Measurements from ENCODE around the gene UBE2I.
"Not testable (repeated sequence)": the region's sequence is repeated elsewhere in the genome, so short reads cannot be mapped to it uniquely, and the experiment has no call there.

UBE2I gene

DNA sequence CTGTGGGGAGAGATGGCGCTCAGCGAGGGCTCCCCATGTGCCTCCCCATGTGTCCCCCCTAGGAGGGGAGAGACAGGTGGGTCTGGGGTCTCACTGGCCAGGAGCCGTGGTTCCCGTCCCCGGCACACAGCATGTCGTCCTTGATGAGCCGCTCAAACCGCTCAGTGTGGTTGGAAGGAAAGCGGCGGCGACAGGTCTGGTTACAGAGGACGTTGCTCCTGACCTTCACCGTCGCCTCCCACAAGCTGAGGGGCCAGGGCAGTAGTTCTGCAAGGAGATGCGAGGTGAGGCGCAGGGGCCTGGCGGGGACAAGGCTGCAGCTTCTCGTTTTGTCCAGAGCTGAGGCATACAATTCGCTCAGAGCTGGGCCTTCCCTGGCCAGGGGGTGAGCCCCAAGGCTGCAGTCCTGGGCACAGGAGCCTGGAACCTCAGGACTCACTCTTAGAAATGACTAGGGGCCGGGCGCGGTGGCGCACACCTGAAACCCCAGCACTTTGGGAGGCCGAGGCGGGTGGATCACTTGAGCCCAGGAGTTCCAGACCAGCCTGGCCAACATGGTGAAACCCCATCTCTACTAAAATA is 22.8 kb upstream of the UBE2I start:
- no peaks in the 10 kb centered on the region for H3K9me3 ChIP-seq (ENCODE audit: control insufficient read depth, insufficient read depth, low read depth, low read length)
- H3K9ac ChIP-seq (ENCODE audit: low read length) = no peak overlapping the region
- peaks cover 30% of the 10 kb centered on the region for H3K4me1 ChIP-seq (ENCODE audit: control insufficient read depth, insufficient read depth, low read length)
- H3K4me3 ChIP-seq (ENCODE audit: low read depth, low read length) = no peak overlapping the region
- H3K27ac ChIP-seq (ENCODE audit: low read depth, low read length) = no peak overlapping the region
- peaks cover 55% of the 10 kb centered on the region for H3K27me3 ChIP-seq (ENCODE audit: control insufficient read depth, insufficient read depth, low read length)
- H3K36me3 ChIP-seq (ENCODE audit: control insufficient read depth, insufficient read depth, low read length) = no peaks in the 10 kb centered on the region

DNA sequence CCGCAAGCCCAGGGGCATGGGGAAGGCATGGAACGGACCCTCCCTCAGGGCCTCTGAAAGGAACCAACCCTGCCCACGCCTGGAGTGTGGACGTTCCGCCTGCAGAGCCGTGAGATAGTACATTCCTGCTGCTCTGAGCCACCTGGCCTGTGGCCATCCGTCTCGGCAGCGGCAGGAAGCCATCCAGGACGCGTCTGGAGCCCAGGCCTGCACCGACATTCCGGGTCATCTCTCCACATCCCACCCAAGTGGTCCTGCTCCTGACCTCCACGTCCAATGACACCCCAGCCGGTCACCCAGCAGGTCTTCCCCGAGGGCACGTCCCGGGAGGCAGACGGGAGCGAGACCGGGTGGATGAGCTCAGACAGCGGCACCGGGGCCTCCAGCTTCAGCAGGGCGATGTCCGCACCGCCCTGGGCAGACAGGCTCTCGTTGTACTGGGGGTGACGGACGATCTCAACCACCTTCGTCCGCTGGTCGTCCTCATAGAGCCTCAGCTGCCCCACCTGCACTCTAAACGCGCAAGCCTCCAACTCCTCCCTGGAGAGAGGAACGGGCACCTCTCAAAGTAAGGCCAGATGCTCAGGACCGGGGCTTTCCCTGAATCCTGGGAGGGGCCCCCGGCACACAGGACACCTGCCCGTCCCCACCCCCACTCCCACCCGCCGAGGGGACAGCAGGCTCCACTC is 21.3 kb upstream of the UBE2I start:
- peaks cover 33% of the 10 kb centered on the region for H3K4me1 ChIP-seq (ENCODE audit: control insufficient read depth, insufficient read depth, low read length)
- H3K9me3 ChIP-seq (ENCODE audit: control insufficient read depth, insufficient read depth, low read depth, low read length) = no peaks in the 10 kb centered on the region
- H3K27ac ChIP-seq (ENCODE audit: low read depth, low read length) = no peak overlapping the region
- no peaks in the 10 kb centered on the region for H3K36me3 ChIP-seq (ENCODE audit: control insufficient read depth, insufficient read depth, low read length)
- H3K9ac ChIP-seq (ENCODE audit: low read length) = no peak overlapping the region
- H3K4me3 ChIP-seq (ENCODE audit: low read depth, low read length) = no peak overlapping the region
- peaks cover 62% of the 10 kb centered on the region for H3K27me3 ChIP-seq (ENCODE audit: control insufficient read depth, insufficient read depth, low read length)

DNA sequence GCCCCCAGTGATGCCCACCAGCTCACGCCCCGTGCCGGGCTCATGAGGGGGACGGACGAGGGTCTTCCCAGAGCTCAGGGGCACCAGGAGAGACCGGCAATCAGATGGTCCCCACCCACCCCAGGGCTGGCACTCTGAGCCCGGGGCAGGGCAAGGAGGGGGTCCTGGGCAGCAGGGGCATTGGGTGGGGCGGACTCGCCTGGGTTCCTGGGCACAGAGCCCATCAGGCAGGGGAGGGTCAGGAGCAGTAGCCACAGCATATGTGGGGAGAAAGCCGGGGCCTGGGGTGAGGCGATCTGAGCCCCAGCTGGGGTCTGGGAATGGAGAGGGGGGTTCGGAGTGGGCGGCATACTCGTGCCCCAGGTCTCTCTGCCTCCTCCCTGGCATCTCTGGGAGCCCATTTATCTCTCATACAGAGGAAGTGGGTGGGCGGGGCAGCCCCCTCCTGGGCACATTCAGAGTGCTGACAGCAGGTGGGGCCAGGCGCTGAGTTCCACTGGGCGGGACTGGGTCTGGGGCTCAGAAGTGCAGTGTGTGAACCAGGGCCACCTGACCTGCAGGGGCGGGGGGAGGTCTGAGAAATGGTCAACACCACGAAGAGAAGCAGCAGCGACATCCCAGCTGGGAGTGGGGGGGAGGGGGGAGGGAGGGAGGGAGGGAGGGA is 20.5 kb upstream of the UBE2I start:
- H3K27ac ChIP-seq (ENCODE audit: low read depth, low read length) = no peak overlapping the region
- no peaks in the 10 kb centered on the region for H3K9me3 ChIP-seq (ENCODE audit: control insufficient read depth, insufficient read depth, low read depth, low read length)
- H3K27me3 ChIP-seq (ENCODE audit: control insufficient read depth, insufficient read depth, low read length) = peaks cover 62% of the 10 kb centered on the region
- peak overlapping the region; percentile 54 for H3K4me3 ChIP-seq (ENCODE audit: low read depth, low read length)
- H3K4me1 ChIP-seq (ENCODE audit: control insufficient read depth, insufficient read depth, low read length) = peaks cover 25% of the 10 kb centered on the region
- no peak overlapping the region for H3K9ac ChIP-seq (ENCODE audit: low read length)
- no peaks in the 10 kb centered on the region for H3K36me3 ChIP-seq (ENCODE audit: control insufficient read depth, insufficient read depth, low read length)

DNA sequence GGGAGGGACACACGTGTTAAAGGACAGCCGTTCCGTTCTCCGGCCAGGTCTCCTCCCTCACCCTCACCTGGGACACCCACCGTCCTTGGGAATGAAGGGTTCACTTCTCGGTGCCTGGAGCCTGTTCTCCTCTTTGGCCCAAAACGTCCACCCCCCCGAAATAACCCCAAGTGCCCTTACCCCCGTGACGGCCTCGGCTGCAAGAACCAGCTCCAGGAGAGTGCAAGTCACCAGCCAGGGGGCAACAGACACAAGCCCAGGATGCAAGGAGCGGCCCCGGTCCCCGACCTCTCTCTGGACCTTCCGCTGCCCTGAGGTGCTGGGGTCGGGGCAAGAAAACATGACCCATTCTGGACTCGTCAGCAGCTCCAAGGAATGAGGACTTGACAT is 20.0 kb upstream of the UBE2I start:
- peaks cover 25% of the 10 kb centered on the region for H3K4me1 ChIP-seq (ENCODE audit: control insufficient read depth, insufficient read depth, low read length)
- no peak overlapping the region for H3K9ac ChIP-seq (ENCODE audit: low read length)
- no peak overlapping the region for H3K27ac ChIP-seq (ENCODE audit: low read depth, low read length)
- no peaks in the 10 kb centered on the region for H3K9me3 ChIP-seq (ENCODE audit: control insufficient read depth, insufficient read depth, low read depth, low read length)
- H3K27me3 ChIP-seq (ENCODE audit: control insufficient read depth, insufficient read depth, low read length) = peaks cover 62% of the 10 kb centered on the region
- no peaks in the 10 kb centered on the region for H3K36me3 ChIP-seq (ENCODE audit: control insufficient read depth, insufficient read depth, low read length)
- peak overlapping the region; percentile 54 for H3K4me3 ChIP-seq (ENCODE audit: low read depth, low read length)

DNA sequence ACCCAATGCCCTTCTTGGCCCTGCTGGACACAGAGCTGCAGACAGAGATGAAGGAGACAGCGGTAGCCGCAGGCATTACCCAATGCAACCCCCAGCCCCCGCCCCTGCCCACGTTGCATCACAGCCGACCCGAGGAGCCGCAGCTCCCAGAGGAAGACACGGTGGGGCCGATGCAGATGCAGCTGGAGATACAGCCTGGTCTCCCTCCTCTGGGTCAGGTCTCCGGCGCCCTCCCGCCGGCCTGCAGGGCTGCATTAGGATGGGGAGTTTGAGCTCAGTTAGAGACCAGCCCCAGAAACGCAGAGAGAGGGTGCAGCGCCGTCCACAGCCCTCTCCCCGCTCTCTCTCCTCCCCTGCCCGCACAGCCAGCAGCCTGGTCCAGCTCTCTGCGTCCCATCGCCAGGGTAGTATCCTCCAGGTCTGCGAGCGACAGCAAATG is 19.4 kb upstream of the UBE2I start:
- no peak overlapping the region for H3K9ac ChIP-seq (ENCODE audit: low read length)

DNA sequence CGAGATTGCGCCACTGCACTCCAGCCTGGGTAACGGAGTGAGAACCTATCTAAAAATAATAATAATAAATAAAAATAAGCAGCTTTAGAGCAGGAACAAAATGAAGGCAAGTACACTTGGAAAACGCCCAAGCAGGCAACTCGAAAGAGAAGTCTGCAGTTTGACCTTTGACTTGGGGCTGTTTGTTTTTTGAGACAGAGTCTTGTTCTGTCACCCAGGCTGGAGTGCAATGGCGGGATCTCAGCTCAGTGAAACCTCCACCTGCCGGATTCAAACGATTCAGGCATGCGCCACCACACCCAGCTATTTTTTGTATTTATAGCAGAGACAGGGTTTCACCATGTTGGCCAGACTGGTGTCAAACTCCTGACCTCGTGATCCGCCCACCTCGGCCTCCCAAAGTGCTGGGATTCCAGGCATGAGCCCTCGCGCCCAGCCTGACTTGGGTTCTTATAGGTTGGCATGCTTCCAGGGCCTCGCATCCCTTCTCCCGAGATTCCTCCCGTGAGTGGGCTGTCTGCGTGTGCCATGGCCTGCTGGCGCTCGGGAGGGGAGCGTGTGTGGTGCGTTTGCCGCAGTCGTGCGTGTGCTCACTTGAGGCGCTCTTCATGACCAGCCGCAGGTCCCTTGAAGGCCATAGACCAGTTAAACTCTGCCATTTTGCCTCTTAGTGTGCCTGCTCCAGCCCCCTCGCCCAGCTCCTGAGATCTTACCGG is 18.4 kb upstream of the UBE2I start:
- Histone ChIP-seq H3K4me1 (ENCODE audit: control insufficient read depth, insufficient read depth, low read length) (peaks cover 30% of the 10 kb centered on the region), H3K27ac (ENCODE audit: low read depth, low read length) (no peak overlapping the region), H3K4me3 (ENCODE audit: low read depth, low read length) (no peak overlapping the region), H3K36me3 (ENCODE audit: control insufficient read depth, insufficient read depth, low read length) (no peaks in the 10 kb centered on the region), H3K9ac (ENCODE audit: low read length) (no peak overlapping the region), H3K9me3 (ENCODE audit: control insufficient read depth, insufficient read depth, low read depth, low read length) (no peaks in the 10 kb centered on the region), H3K27me3 (ENCODE audit: control insufficient read depth, insufficient read depth, low read length) (peaks cover 56% of the 10 kb centered on the region)

More for the DNA sequence above, 19.4 kb upstream of the UBE2I start:
- H3K36me3 ChIP-seq (ENCODE audit: control insufficient read depth, insufficient read depth, low read length) = no peaks in the 10 kb centered on the region
- H3K4me1 ChIP-seq (ENCODE audit: control insufficient read depth, insufficient read depth, low read length) = peaks cover 25% of the 10 kb centered on the region
- no peaks in the 10 kb centered on the region for H3K9me3 ChIP-seq (ENCODE audit: control insufficient read depth, insufficient read depth, low read depth, low read length)
- H3K4me3 ChIP-seq (ENCODE audit: low read depth, low read length) = peak overlapping the region; percentile 54
- H3K27ac ChIP-seq (ENCODE audit: low read depth, low read length) = no peak overlapping the region
- H3K27me3 ChIP-seq (ENCODE audit: control insufficient read depth, insufficient read depth, low read length) = peaks cover 62% of the 10 kb centered on the region

DNA sequence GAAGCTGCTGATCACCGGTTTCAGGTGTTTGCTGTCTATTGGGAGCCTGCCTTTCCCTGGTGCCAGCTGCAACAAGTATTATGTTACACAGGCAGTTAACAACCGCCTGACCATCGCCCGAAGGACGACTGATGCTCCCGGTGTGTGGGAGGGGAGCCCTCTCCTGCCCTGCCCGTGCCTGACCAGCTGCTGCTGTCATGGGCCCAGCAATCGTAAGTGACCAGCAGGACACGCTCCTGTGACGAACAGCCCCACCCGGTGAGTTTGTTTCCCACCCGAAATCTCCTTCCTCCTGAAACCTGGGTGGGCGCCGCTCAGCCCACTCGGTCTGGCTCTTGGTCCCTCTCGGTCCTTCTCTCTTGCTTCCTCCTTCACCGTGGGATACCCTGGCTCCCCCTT is 17.9 kb upstream of the UBE2I start:
- no peak overlapping the region for H3K27ac ChIP-seq (ENCODE audit: low read depth, low read length)
- H3K4me3 ChIP-seq (ENCODE audit: low read depth, low read length) = no peak overlapping the region
- H3K9ac ChIP-seq (ENCODE audit: low read length) = no peak overlapping the region
- H3K4me1 ChIP-seq (ENCODE audit: control insufficient read depth, insufficient read depth, low read length) = peaks cover 30% of the 10 kb centered on the region
- H3K36me3 ChIP-seq (ENCODE audit: control insufficient read depth, insufficient read depth, low read length) = no peaks in the 10 kb centered on the region
- H3K9me3 ChIP-seq (ENCODE audit: control insufficient read depth, insufficient read depth, low read depth, low read length) = no peaks in the 10 kb centered on the region
- H3K27me3 ChIP-seq (ENCODE audit: control insufficient read depth, insufficient read depth, low read length) = peaks cover 50% of the 10 kb centered on the region

DNA sequence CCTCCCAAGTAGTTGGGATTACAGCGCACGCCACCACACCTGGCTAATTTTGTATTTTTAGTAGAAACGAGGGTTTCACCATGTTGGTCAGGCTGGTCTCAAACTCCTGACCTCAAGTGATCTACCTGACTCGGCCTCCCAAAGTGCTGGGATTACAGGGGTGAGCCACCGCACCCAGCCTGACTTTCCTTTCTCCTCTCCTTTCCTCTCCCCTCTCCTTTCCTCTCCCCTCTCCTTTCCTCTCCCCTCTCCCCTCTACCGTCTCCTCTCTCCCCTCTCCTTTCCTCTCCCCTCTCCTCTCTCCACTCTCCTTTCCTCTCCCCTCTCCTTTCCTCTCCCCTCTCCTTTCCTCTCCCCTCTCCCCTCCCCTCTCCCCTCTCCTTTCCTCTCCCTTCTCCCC is 17.2 kb upstream of the UBE2I start:
- H3K9ac ChIP-seq (ENCODE audit: low read length); H3K9me3 ChIP-seq (ENCODE audit: control insufficient read depth, insufficient read depth, low read depth, low read length); H3K27ac ChIP-seq (ENCODE audit: low read depth, low read length); H3K4me3 ChIP-seq (ENCODE audit: low read depth, low read length); H3K36me3 ChIP-seq (ENCODE audit: control insufficient read depth, insufficient read depth, low read length): not testable (repeated sequence)
- H3K4me1 ChIP-seq (ENCODE audit: control insufficient read depth, insufficient read depth, low read length) = peaks cover 30% of the 10 kb centered on the region
- H3K27me3 ChIP-seq (ENCODE audit: control insufficient read depth, insufficient read depth, low read length) = peaks cover 48% of the 10 kb centered on the region

DNA sequence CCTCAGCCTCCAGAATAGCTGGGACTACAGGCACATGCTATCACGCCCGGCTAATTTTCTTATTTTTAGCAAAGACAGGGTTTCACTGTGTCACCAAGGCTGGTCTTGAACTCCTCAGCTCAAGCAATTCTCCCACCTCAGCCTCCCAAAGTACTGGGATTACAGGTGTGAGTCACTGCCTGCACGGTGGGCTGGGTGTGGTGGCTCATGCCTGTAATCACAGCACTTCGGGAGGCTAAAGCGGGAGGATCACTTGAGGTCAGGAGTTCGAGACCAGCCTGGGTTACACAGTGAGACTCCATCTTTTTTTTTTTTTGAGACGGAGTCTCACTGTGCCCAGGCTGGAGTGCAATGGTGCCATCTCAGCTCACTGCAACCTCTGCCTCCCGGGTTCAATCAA is 16.6 kb upstream of the UBE2I start:
- Histone ChIP-seq H3K4me1 (ENCODE audit: control insufficient read depth, insufficient read depth, low read length) (peaks cover 30% of the 10 kb centered on the region), H3K27me3 (ENCODE audit: control insufficient read depth, insufficient read depth, low read length) (peaks cover 44% of the 10 kb centered on the region)
- not testable (repeated sequence) for H3K36me3 ChIP-seq (ENCODE audit: control insufficient read depth, insufficient read depth, low read length); H3K27ac ChIP-seq (ENCODE audit: low read depth, low read length); H3K4me3 ChIP-seq (ENCODE audit: low read depth, low read length); H3K9me3 ChIP-seq (ENCODE audit: control insufficient read depth, insufficient read depth, low read depth, low read length); H3K9ac ChIP-seq (ENCODE audit: low read length)

DNA sequence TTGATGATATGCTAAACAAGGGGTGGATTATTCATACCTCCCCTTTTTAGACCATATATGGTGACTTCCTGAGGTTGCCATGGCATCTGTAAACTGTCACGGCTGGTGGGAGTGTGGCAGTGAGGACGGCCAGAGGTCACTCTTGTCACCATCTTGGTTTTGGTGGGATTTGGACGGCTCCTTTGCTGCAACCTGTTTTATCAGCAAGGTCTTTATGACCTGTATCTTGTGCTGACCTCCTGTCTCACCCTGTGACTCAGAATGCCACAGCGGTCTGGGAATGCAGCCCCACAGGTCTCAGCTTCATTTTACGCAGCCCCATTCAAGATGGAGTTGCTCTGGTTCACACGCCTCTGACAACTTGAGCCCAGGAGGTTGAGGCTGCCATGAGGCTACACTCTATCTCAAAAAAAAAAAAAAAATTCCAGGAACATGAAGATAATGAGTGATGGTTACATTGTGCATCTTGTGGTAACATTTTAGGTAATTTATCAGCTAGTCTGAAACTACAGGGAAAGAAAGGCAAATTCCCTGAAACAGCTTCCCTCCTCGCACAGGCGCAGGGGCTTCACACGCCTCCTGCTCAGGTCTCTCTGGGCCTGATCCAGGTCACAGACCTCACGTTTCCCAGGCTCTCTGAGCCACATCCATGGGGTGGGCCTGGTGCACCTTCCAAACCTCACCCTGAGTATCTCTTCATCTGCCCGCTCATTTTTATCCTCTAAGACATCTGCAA is 15.3 kb upstream of the UBE2I start:
- H3K4me1 ChIP-seq (ENCODE audit: control insufficient read depth, insufficient read depth, low read length) = peaks cover 19% of the 10 kb centered on the region
- no peak overlapping the region for H3K27ac ChIP-seq (ENCODE audit: low read depth, low read length)
- peaks cover 34% of the 10 kb centered on the region for H3K27me3 ChIP-seq (ENCODE audit: control insufficient read depth, insufficient read depth, low read length)
- no peak overlapping the region for H3K9ac ChIP-seq (ENCODE audit: low read length)
- H3K9me3 ChIP-seq (ENCODE audit: control insufficient read depth, insufficient read depth, low read depth, low read length) = no peaks in the 10 kb centered on the region
- no peak overlapping the region for H3K4me3 ChIP-seq (ENCODE audit: low read depth, low read length)
- no peaks in the 10 kb centered on the region for H3K36me3 ChIP-seq (ENCODE audit: control insufficient read depth, insufficient read depth, low read length)
